Measurements from ENCODE around the gene AK1.

Gene AK1

DNA sequence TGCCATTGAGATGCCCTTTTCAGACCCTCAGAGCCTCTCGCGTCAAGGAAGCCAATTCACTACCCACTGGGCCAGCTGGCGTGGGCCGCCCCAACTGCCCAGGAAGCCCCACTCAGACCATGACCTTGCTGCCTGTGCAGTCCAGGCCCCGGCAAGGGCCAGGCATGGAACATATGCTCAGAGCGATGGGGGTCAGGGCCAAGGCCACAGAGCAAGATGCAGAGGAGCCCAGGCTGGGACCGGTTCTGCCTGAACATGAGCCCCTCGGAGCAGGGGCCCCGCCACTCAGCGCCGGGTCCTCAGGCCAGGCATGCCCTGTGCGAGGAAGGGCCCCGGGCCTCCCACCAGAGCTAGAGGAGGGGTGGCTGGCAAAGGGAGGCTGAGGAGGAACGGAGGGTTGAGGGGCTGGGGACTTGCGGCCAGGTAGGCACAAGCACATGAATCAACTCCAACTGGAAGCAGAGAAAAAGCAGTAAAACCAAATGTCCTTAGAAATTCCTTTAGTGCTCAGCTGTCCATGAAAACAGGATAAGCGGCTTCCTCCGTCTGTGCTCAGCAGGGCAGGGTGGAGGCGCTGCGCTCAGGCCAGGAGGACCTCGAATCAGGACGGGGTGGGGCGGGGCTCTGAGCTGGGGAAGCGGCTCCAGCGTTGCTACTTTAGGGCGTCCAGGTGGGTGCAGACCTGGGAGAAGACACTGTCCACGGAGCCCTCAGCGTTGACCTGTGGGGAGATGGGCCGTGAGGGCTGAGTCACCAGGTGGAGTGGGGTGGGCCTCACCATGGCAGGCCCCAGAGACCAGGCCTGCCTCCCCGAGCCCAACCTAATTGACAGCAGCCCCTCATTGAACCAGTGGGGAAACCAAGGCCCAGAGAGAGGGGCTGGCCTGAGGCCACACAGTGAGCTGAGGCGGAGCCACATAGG is 9.9 kb downstream of the AK1 start:
- TF ChIP-seq, protein P1, sequence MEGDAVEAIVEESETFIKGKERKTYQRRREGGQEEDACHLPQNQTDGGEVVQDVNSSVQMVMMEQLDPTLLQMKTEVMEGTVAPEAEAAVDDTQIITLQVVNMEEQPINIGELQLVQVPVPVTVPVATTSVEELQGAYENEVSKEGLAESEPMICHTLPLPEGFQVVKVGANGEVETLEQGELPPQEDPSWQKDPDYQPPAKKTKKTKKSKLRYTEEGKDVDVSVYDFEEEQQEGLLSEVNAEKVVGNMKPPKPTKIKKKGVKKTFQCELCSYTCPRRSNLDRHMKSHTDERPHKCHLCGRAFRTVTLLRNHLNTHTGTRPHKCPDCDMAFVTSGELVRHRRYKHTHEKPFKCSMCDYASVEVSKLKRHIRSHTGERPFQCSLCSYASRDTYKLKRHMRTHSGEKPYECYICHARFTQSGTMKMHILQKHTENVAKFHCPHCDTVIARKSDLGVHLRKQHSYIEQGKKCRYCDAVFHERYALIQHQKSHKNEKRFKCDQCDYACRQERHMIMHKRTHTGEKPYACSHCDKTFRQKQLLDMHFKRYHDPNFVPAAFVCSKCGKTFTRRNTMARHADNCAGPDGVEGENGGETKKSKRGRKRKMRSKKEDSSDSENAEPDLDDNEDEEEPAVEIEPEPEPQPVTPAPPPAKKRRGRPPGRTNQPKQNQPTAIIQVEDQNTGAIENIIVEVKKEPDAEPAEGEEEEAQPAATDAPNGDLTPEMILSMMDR (IDR thresholded peaks at IDR 0.05; ENCODE audit: low read depth, low read length, missing control alignments) = no peak
- DNase-seq (ENCODE audit: low read depth) = no peak

DNA sequence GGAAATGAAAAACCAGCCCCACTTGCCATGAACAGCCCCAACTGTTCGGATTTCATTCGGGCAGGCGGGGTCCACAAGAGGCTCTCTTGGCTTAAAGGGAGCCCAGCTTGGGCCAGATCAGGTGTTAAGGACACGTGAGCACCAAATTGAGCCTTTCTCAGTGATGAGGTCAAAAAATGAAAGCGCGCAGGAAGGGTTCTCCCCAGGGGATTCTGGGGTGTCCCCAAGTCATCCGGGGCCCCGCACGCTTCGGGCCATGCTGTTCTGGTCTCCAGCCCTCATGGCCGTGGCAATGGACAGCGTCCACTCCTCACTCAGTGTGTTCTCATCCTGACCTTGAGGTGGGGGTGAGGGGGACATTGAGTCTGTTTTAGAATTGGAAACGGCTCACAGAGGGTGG is 10.9 kb downstream of the AK1 start:
- H3K4me3 ChIP-seq (ENCODE audit: low read depth, low read length) = no peak overlapping the region
- no peak for DNase-seq (ENCODE audit: low read depth)
- TF ChIP-seq, protein P1 (IDR thresholded peaks at IDR 0.05; ENCODE audit: low read depth, low read length, missing control alignments) = no peak

More for the DNA sequence above, 9.9 kb downstream of the AK1 start:
- no peak overlapping the region for H3K4me3 ChIP-seq (ENCODE audit: low read depth, low read length)

DNA sequence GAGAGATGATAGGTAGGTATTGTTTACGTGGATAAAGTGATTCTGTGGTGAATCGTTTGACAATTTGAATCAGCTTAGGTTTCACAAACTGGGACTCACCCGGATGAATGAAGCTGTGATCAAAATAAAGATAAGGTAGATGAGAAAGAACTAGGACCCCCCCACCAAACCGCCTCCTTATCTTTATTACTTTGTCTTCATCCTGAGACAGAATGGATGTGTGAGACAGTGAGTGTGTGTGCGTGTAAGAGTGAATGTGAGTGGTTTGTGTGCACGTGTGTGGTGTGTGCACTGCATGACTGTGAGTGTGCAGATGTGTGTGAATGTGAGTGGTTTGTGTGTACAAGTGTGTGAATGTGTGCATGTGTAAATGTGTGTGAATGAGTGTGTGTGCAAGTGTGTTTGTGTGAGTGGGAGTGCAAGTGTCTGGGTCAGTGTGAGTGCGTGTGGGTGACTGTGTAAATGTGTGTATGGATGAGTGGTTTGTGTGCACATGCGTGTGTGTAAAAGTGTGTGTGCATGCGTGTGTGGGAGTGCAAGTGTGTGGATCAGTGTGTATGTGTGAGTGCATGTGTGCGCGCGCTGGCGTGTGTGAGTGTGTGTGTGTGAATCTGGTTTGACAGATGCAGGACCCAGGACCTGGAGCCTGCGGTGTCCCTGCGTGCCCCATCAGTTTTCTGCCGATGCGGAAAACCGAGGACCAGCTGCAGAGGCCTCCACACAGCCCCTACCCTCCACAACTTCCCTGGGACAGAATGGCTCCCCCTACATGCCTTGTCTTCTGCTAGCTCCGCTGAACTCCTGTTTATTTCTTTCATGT is 11.6 kb downstream of the AK1 start:
- no peak overlapping the region for H3K4me3 ChIP-seq (ENCODE audit: low read depth, low read length)
- no peak for DNase-seq (ENCODE audit: low read depth)
- TF ChIP-seq, protein P1 (IDR thresholded peaks at IDR 0.05; ENCODE audit: low read depth, low read length, missing control alignments) = no peak

DNA sequence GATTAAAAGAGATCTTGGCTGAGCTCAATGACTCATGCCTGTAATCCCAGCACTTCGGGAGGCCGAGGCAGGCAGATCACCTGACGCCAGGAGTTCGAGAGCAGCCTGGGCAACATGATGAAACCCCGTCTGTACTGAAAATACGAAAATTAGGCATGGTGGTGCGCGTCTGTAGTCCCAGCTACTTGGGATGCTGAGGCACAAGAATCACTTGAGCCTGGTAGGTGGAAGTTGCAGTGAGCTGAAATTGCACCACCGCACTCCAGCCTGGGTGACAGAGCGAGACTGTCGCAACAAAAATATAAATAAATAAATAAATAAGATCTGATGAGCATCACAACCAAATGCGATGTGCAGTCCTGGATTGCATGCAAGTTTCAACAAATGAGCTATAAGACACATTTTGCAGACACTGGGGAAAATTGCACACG is 14.3 kb downstream of the AK1 start:
- H3K4me3 ChIP-seq (ENCODE audit: low read depth, low read length) = no peak overlapping the region
- no peak for DNase-seq (ENCODE audit: low read depth)
- TF ChIP-seq, protein P1 (IDR thresholded peaks at IDR 0.05; ENCODE audit: low read depth, low read length, missing control alignments) = no peak

DNA sequence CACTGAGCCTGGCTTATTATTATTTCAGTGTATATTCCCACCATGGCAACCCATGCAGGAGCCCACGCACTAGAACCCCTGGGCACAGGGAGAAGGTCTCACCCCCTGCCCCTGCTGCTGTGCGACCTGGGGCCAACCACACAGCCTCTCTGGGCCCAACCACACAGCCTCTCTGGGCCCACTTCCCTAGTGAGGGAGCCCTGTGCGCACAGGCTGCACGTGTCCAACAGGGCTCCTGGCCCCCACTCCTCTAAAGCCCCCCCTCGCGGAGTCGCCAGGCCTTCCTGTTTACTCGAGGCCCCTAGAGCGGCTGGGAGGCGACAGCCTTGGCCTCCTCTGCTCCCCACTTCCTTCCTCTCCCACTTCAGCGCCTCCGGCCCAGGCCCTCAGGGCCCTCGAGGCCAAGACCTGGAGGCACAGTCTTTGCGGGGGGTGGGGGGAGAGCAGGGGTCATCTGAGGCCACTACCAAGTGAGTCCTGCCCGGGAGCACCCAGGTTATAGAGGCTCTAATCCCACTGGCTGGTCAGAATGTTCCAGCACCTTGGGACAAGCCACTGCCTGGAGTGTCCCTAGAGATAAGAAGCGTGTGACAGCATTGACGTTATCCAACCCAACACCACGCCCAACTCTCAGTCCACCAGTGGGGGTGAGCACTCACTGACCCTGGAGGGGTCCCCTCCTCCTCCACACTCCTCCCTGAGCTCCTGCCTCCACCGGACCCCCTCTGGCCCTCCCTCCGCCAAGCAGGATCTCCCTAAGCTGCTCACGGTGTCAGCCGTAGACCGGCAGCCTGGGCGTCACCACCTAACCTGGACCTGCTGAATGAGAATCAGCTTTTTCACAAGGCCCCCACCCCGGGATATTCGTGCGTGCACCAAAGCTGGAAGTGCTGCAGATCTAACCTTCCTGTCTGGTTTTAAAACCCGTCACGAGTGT is 15.1 kb downstream of the AK1 start:
- no peak for DNase-seq (ENCODE audit: low read depth)

DNA sequence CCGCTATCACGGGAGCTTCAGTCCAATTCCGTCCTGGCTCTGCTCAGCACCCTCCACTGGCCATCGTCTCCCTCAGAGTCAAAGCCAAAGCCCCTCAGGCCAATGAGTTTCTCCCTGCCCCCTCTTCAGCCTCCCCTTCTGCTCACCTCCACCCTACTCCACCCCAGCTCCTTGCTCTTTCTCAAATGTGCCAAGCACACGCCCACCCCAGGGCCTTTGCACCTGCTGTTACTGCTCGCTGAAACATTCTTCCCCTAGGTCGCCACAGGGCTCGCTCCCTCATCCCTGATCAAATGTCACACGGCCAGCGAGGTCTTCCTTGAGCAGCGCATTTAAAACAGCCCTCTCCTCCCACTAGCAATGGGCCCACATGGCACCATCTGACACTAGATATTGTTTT is 16.7 kb downstream of the AK1 start:
- no peak for DNase-seq (ENCODE audit: low read depth)
- H3K4me3 ChIP-seq (ENCODE audit: low read depth, low read length) = no peak overlapping the region
- TF ChIP-seq, protein P1 (IDR thresholded peaks at IDR 0.05; ENCODE audit: low read depth, low read length, missing control alignments) = no peak

More for the DNA sequence above, 15.1 kb downstream of the AK1 start:
- H3K4me3 ChIP-seq (ENCODE audit: low read depth, low read length) = no peak overlapping the region
- TF ChIP-seq, protein P1 (IDR thresholded peaks at IDR 0.05; ENCODE audit: low read depth, low read length, missing control alignments) = no peak
